Lower leg skin (tissue), 3 donors: Measurements from ENCODE around the gene CHTF18.

Experiments used
- CTCF ChIP-seq, 3 donors: fragments of 450-650 bp; IDR thresholded peaks; one replicate each; pipeline ENCODE4 v1.5.1; 2016; ENCODE audit warnings: antibody characterized with exemption in 3 of 3, mild to moderate bottlenecking in 3 of 3, moderate library complexity in 2 of 3
- POLR2A ChIP-seq, 2 donors: fragments of 450-650 bp; IDR thresholded peaks; one replicate each; pipeline ENCODE4 v1.6.1; 2016 to 2017; ENCODE audit warnings: antibody characterized with exemption in 2 of 2, mild to moderate bottlenecking in 1 of 2, moderate library complexity in 1 of 2

GRCh38 chr16:740459-740763 lies 48.0 kb upstream of the CHTF18 start:
- TF ChIP-seq POLR2A (IDR thresholded peaks at IDR 0.05) (no peak), CTCF (IDR thresholded peaks at IDR 0.05) (no peak)
